Pulmonary artery endothelial cell (primary cell): ENCODE results near the gene RASL10B. TPM values are rescaled to one million over a fixed set of nuclear protein-coding genes. Genes with fewer than 3 reads are reported as not detected.

Experiments
- DNase-seq: peaks from one replicate; pipeline ENCODE4 v3.0.0-alpha.2; 2011; ENCODE audit warnings: low read depth, low spot score
- total RNA-seq: library from RNA; depleted of rRNA; stranded (reverse); fragments of >200 nt; gene quantifications from 2 replicates; pipeline ENCODE4 v1.2.3, GENCODE V29; 2014

RASL10B gene
- total RNA-seq, 1 donor from 2014 or later = 0.20 TPM

- no peak for DNase-seq
Measured at GRCh38 chr17:35716897-35717465, 14.5 kb upstream of the RASL10B start.

DNA sequence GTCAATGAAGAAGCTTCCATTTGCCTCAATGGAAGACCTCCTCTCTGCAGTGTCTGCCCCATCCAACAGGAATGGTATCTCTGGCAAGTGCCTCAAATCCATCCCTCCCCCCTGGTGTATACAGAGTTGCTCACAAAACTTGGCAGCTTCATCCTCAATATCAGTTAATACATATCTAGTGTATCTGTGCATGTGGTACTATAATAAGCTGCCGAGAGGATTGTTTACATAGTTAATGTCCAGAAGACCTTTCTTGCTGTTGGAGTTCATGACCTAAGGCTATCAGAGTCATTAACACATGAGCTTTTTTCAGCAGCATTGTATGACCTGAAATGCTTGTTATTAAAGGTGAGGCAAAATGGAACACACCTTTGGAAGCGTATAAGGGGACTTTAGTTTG, 14.0 kb upstream of the RASL10B start:
- no peak for DNase-seq

DNA sequence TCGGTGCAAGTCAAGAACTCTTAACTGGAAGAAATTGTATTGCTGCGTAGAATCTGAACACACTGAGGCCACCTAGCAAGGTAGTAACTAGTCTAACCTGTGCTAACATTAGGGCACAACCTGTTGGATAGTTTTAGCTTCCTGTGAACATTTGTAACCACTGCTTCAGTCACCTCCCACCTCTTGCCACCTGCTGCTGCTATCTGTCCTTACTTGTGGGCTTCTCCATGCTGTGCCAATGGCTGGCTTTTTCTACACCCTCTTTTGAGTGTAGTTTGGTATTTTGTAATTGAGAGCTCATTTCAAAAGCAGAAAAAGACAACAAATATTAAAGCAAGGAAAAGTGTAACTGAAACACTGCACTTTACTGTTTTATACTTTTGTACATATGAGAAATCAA, 7.7 kb upstream of the RASL10B start:
- DNase-seq = no peak

DNA sequence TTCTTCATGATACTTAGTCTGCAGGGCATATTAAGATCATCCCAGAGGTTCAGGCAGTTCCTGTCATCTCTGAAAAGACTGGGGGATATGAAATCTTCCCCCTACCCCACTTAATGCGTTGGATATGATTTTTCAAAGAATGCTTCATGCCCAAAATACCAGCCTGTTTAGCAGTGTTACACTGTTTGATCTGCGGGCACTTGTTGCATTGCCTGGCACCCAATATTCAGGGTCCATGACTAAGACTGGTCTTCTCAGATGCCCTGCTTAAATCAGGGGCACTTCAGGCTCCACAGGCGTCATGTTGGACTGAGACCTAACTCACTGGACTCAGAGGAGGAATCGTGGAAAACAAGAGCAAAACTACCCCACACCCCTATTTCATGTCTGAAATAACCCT, 6.4 kb upstream of the RASL10B start:
- DNase-seq = no peak

- no peak for DNase-seq
Measured at GRCh38 chr17:35725802-35726126, 5.7 kb upstream of the RASL10B start.

- DNase-seq = no peak
Measured at GRCh38 chr17:35726127-35726952, 5.1 kb upstream of the RASL10B start.

DNA sequence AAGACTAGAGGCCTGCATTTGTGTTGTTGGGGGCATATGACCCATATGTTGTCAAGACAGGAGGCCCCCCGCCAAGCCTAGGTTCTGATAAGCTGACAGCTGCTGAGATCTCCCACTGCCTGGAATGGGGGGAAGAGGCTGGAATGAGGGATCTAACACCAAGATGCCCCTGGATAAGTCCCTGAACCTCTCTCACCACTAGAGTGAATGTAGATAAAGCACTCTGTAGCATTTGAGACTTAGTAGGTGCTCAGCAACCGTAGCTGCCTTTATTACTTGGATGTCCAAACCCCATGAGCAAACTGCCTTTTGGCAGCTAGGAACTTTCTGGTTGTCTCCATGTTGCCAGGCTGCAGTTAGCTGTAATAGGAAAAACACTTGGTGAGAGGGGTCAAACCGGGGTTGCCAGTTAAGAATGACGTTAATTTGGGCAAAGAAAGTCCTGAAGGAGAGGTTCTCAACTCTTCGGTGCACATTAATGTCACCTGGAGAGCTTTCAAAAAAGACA, 4.4 kb upstream of the RASL10B start:
- no peak for DNase-seq

GRCh38 chr17:35727635-35728034, 3.8 kb upstream of the RASL10B start:
- DNase-seq = no peak

- DNase-seq = no peak
Measured at GRCh38 chr17:35728551-35728950, 2.9 kb upstream of the RASL10B start.

DNA sequence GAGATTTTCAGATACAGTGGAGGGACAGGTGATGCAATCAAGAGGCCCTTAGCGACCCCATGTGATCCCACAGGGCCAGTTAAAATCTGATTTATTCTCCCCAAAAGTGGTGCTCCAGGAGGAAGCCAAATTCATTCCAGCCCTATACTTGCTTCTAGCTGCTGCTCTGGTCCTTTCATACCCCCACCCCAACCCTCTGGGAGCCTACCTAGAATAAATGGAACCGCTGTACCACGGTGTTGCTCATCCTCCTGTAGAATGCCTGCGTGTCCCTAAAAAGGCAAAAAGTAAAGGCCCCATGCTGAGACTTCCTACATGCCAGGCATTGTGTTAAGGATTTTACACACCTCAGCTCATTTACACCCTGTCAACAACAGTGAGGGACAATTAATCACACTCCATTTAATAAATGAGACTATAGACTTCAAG, 2.0 kb upstream of the RASL10B start:
- no peak for DNase-seq

GRCh38 chr17:35730400-35731005, 936 bp upstream of the RASL10B start:
- DNase-seq = no peak

- no peak for DNase-seq
Measured at GRCh38 chr17:35731917-35732805, 722 bp downstream of the RASL10B start.

- no peak for DNase-seq
Measured at GRCh38 chr17:35732806-35733136, 1.3 kb downstream of the RASL10B start.

DNA sequence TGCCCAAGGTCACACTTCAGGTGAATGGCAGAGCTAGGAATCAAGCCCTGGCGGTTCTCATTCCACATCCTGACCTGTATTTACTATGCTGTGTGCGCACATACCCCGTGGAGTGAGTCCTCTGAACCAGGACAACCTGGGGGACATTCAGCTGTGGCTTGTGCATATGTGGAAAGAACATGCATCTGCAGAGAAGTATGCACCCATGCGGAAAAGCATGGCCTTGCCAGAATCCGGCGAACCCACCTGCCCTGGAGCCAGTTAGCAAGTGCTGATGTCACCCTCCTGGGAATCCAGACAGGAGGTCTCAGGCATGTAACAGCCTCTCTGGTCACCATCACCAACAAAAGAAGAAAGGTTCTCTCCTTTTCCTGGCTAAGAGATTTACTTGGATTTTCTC, 1.9 kb downstream of the RASL10B start:
- no peak for DNase-seq

- DNase-seq = no peak
Measured at GRCh38 chr17:35734396-35734795, 3.0 kb downstream of the RASL10B start.

DNA sequence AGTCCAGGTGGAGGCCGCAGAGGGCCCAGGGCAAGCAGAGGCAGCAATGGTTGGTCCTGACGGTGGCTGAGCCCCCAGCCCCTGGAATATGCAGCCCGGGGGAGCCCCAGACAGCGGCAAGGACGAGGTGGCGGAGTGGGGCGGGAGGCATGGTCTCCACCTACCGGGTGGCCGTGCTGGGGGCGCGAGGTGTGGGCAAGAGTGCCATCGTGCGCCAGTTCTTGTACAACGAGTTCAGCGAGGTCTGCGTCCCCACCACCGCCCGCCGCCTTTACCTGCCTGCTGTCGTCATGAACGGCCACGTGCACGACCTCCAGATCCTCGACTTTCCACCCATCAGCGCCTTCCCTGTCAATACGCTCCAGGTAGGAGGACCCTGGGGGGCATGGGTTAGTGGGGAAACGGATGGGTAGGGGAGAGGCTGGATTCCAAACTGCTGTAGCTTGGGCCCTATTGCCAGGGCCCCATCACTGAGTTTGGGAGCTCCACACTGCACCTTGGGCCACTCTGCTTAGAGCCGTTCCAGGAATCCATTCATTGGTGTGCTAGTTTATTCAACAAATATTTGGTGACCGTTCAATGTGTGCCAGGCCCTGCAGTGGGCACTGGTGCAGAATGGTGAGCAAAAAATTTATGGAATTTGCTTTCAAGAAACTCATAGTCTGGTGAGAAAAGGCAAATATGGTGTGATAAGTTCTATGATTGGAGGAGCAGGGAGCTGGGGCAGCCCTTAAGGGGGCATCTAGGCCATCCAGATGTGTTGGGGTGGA, 3.8 kb downstream of the RASL10B start:
- DNase-seq = no peak

- DNase-seq = no peak
Measured at GRCh38 chr17:35736236-35736635, 4.8 kb downstream of the RASL10B start.

GRCh38 chr17:35738519-35739133, 7.2 kb downstream of the RASL10B start:
- no peak for DNase-seq

DNA sequence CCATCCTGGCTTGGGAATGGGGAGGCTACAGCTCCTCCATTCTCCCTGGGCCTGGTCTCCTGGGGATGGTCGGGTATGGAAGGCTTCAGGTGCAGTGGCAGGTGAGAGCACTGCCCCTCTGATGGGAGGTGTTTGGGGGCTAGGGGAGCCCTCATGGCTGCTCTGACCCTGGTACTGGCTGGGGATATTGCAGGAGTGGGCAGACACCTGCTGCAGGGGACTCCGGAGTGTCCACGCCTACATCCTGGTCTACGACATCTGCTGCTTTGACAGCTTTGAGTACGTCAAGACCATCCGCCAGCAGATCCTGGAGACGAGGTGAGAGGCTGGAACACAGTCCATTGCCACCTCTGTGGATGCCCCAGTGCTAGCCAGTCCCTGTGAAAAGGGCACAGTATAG, 8.8 kb downstream of the RASL10B start:
- no peak for DNase-seq
